Activated T-helper 2 cell treated with anti-CD3 and anti-CD28 coated beads, Interferon-gamma antibody, Interleukin-2, Interleukin-4, amounts not matched to agents 10 μg/mL and 5 μg/mL and 100 μg/mL, durations not matched to agents 14 hours and 24 hours and 36 hours (primary cell): ENCODE results near the gene RCAN1. TPM values are rescaled to one million over a fixed set of nuclear protein-coding genes. Genes with fewer than 3 reads are reported as not detected.
"Not testable (repeated sequence)": the region's sequence is repeated elsewhere in the genome, so short reads cannot be mapped to it uniquely, and the experiment has no call there.

Source experiments
- DNase-seq: peaks from one replicate; pipeline ENCODE4 v3.0.0; 2021; ENCODE audit warnings: low spot score
- H3K27ac Mint-ChIP-seq: one replicate; pipeline ENCODE4 v1.8.0; 2021; ENCODE audit warnings: mixed read lengths
- H3K27me3 Mint-ChIP-seq: one replicate; pipeline ENCODE4 v1.8.0; 2021; ENCODE audit warnings: low read depth, mixed read lengths
- H3K36me3 Mint-ChIP-seq: one replicate; pipeline ENCODE4 v1.8.0; 2021; ENCODE audit warnings: low read depth, mixed read lengths
- H3K4me1 Mint-ChIP-seq: one replicate; pipeline ENCODE4 v1.8.0; 2021; ENCODE audit warnings: low read depth, mixed read lengths
- H3K4me3 Mint-ChIP-seq: one replicate; pipeline ENCODE4 v1.8.0; 2021; ENCODE audit warnings: low read depth, mild to moderate bottlenecking, moderate library complexity, mixed read lengths
- H3K9me3 Mint-ChIP-seq: one replicate; pipeline ENCODE4 v1.8.0; 2021; ENCODE audit warnings: mixed read lengths
- intact Hi-C: fragments of 100-400 bp; cut with micrococcal nuclease; formaldehyde crosslinking; loops from one replicate; pipeline ENCODE4 v1.15.1; 2023
- total RNA-seq: library from RNA; stranded (reverse); gene quantifications from 2 replicates; pipeline ENCODE4 v1.2.3, GENCODE V29; 2022

RCAN1 gene
- total RNA-seq, 1 donor from 2014 or later, result 21.1 TPM

DNA sequence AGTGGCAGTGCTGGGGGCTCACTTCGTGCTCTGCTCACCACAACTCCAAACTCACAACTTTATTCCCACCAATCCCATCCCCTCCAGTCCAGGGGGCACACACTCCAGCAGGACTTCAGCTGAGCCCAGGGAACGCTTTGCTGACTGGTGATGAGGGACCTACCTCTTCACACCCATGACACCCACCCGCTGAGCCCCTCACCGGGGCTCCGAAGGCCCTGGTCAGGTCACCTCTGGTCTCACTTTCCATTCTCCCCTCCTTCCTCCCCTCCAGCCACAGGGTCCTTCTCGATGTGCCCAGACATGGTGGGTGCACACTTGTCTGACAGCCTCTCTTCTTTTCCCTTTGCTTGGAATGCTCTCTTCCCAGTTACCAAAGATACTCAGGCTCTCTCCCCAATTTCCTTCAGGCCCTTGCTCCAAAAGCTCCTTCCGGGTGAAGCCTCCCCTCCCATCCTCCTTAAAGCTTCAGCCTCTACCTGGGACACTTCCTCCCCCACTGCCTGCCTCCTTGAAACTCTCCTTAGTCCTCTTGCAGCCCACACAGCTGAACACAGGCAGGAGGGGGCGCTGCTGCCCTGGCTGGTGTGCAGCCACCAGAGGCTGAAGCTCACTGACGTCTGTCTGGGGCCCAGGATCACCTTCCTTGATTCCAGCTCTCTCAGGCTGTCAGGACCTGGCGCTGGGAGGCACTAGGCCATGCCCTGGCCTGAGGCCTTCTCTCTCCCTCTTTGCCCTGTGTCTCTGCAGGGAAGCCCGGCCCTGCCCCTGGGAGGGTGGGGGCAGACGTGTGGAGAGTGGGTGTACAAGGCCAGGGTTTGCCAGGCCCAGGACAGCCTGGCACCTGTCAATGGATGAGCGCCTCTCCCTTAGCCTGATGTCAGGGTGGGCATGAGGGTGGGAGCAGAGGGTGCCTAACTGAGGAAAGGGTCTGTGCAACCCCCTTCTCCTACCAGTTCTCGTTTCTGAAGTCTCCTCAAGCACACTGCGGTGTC, 104.5 kb downstream of the RCAN1 start:
- peaks cover 3% of the 10 kb centered on the region for H3K27me3 Mint-ChIP-seq
- no peak overlapping the region for H3K27ac Mint-ChIP-seq
- H3K36me3 Mint-ChIP-seq, result no peaks in the 10 kb centered on the region
- DNase-seq, result no peak
- H3K4me1 Mint-ChIP-seq, result peaks cover 7% of the 10 kb centered on the region
- no peaks in the 10 kb centered on the region for H3K9me3 Mint-ChIP-seq
- no peak overlapping the region for H3K4me3 Mint-ChIP-seq
- intact Hi-C loops, result loop anchor here (1.0 to 2.0 kb wide), 3 partner anchors 72 to 120 kb away; no protein-coding TSS in a partner anchor

DNA sequence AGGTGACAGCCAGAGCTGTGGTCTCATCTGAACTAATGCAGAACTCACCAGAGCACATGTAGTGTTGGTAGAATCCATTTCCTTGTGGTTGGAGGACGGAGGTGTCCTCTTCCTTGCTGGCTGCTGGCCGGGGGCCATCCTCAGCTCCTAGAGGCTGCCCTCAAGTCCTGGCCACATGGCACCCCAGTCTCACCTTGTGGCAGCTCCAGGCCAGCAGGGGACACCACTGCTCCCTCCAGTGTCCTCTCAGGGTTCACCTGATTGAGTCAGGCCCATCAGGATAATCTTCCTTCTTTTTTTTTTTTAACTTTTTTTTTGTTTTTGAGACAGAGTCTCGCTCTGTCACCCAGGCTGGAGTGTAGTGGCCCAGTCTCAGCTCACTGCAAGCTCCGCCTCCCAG, 105.8 kb downstream of the RCAN1 start:
- no peak for DNase-seq
- Mint-ChIP-seq H3K36me3 (no peaks in the 10 kb centered on the region), H3K27ac (no peak overlapping the region), H3K4me3 (no peak overlapping the region), H3K27me3 (peaks cover 3% of the 10 kb centered on the region), H3K9me3 (no peaks in the 10 kb centered on the region), H3K4me1 (no peaks in the 10 kb centered on the region)
- intact Hi-C loops, result no loop called here

DNA sequence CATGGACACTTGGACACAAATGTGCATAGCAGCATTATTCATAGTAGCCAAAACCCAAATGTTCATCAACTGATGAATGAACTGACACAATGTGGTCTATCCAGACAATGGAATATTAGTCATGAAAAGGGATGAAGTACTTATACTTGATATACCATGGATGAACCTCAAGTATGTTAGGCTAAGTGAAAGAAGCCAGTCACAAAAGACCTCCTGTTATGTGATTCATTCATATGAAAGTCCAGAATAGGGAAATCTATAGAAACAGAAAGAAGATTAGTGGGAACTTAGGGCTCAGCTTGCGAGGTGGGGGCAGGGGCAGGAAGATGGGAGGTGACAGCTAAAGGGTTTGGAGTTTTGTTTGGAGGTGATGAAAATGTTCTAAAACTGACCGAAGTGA, 110.3 kb downstream of the RCAN1 start:
- Mint-ChIP-seq H3K9me3 (no peaks in the 10 kb centered on the region), H3K27ac (no peak overlapping the region), H3K4me3 (no peak overlapping the region), H3K36me3 (no peaks in the 10 kb centered on the region), H3K4me1 (no peaks in the 10 kb centered on the region), H3K27me3 (peaks cover 2% of the 10 kb centered on the region)
- intact Hi-C loops, result no loop called here
- DNase-seq, result no peak

DNA sequence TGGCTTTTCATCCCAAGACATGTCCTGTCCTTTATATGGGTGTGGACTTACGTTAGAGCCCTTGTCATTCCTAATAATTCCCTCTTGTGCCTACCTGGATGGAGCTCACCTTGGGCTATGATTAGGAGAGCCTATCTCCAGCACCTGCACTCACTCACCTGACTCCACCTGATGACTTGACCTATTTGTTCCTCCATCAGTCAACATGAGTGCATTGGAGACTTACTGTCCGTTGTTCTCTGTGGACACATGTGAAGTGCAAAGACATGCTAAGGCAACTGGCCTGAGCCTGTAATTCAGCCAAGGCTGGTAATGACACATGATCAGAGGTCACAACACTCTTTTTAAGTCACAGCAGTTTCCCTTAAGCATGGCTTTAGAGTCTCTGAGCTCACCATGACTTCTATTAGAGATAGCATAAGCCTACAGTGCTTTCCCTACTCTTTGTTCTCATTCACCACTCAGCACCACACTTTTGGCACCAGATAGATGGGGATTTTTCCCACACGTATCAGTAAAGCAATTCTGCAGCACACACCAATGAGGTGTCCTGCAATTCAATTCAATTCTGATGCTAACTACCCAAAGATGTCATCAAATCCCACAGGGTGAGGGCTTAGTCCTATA, 112.3 kb downstream of the RCAN1 start:
- Mint-ChIP-seq H3K27ac (no peak overlapping the region), H3K4me1 (no peaks in the 10 kb centered on the region), H3K4me3 (no peak overlapping the region), H3K9me3 (peaks cover 11% of the 10 kb centered on the region), H3K27me3 (peaks cover 2% of the 10 kb centered on the region), H3K36me3 (no peaks in the 10 kb centered on the region)
- intact Hi-C loops, result no loop called here
- DNase-seq, result no peak

DNA sequence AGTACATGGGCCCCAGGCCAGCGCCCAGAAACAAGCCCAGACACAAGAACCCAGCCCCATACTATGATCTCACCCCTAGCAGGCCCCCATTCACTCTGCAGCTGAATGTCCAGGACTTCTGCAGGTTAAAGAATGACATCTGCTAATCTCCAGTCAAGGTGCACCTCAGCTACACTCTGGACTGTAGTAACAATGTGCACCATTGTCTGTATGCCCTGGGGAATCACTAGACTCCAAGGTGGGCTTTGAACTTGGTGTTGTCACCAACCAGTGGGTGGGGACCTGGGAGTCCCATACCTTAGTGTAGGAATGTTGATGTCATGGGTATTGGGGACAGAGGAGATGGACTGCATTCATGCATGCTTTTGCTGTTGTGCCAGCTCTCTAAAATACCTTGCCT, 113.2 kb downstream of the RCAN1 start:
- Mint-ChIP-seq H3K4me1 (no peaks in the 10 kb centered on the region), H3K27me3 (peaks cover 5% of the 10 kb centered on the region), H3K27ac (no peak overlapping the region), H3K9me3 (peaks cover 19% of the 10 kb centered on the region), H3K4me3 (no peak overlapping the region), H3K36me3 (no peaks in the 10 kb centered on the region)
- no peak for DNase-seq
- intact Hi-C loops, result no loop called here

DNA sequence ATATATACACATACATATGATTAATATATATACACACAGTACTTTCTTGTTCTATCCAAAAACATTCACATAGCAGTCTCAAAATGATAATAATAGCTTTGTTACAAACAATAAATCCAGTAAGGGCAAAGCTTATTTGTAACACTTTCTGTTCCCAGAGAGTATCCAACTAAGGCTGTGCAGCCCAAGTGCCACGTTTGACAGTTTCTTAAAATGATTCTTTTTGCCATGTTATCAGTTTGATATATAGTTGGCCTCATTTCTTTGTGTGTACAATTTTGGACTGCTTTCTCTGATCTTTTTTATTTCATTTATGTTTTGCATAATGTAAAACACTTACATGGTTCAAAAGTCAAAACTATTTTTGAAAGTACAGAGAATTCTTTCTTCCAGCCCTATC, 114.7 kb downstream of the RCAN1 start:
- Mint-ChIP-seq H3K4me1 (no peaks in the 10 kb centered on the region), H3K27me3 (peaks cover 5% of the 10 kb centered on the region), H3K27ac (no peak overlapping the region), H3K4me3 (no peak overlapping the region), H3K36me3 (no peaks in the 10 kb centered on the region), H3K9me3 (peaks cover 26% of the 10 kb centered on the region)
- DNase-seq, result no peak
- intact Hi-C loops, result no loop called here

DNA sequence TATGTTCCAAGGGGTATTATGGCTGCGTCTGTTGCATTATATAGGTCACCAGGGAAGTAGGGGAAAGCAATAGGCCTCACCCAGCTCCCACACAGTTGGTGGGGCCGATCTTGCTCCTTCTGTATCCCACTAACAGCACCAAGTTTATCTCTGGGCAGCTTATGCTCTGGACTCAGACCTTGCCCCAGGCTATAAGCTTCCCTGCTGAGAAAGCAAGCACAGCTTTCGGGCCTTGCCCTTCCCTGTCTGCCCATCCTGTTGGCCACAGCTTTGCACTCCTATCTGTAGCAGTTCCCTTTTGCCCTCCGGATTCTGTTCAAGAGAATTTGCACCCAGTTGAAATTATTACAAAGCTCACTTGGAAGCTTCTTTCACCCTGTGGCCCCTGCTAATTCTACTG, 115.8 kb downstream of the RCAN1 start:
- Mint-ChIP-seq H3K27me3 (peaks cover 5% of the 10 kb centered on the region), H3K9me3 (peaks cover 26% of the 10 kb centered on the region), H3K36me3 (no peaks in the 10 kb centered on the region), H3K4me1 (no peaks in the 10 kb centered on the region), H3K4me3 (no peak overlapping the region), H3K27ac (no peak overlapping the region)
- intact Hi-C loops, result no loop called here
- DNase-seq, result no peak

DNA sequence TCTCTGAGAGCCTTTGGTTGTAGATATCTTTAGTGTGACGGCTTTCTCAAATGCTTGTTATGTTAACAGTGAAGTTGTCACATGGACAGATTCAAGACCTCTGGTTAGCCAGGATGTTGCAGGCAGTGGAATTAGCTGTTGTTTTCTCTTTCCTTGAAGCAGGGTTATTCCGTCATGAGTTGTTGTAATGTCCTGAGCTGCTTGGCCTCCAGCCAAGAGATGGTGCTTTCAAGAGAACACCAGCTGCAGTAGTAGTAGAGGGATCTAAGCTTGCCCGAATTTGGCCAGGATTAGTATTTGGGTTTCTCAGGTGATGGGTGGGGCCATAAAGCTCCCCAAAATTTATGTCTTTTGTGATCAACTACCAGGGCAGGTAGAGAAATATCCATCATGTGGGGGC, 116.3 kb downstream of the RCAN1 start:
- DNase-seq, result no peak
- intact Hi-C loops, result no loop called here
- Mint-ChIP-seq H3K4me1 (no peaks in the 10 kb centered on the region), H3K27ac (no peak overlapping the region), H3K27me3 (peaks cover 5% of the 10 kb centered on the region), H3K9me3 (peaks cover 26% of the 10 kb centered on the region), H3K36me3 (no peaks in the 10 kb centered on the region), H3K4me3 (no peak overlapping the region)

DNA sequence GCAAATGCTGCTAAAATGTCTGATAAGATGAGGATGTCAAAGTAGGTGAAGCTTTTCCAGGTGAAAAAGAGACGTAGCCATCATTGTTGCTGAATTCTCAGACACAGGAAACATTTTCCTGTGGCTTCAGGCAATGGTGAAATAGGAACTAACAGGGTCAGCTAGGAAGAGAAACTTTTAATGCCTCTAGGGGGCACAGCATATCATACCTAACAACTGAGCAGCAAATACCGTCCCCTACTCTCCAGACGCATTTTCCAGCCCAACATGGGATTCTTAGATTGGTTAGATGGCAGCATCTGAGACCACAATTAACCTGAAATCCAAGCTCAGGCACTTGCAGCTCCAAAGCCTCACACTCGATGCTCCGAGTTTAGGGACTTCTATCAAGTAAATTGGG, 131.1 kb downstream of the RCAN1 start:
- H3K27ac Mint-ChIP-seq, H3K4me3 Mint-ChIP-seq, H3K27me3 Mint-ChIP-seq, H3K36me3 Mint-ChIP-seq, H3K4me1 Mint-ChIP-seq, DNase-seq, H3K9me3 Mint-ChIP-seq, intact Hi-C loops: not testable (repeated sequence)

DNA sequence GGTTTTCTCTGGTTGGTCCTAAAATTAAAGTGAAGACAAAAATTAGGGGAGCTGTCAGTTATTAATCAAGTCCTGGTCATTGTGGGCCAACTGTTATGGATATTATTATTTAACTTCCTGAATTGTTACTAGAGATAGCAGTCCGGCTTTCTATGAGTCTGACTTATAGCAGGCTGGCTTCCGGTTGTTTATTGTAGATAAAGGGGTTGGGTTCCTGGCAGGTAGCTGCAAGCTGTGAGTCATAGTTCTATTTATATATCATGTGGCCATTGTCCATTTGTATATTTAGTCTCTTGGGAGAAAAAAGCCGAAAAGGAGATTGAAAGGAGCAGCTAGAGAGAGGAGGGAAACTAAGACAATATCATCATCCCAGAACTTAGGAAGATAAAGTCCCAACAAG, 131.5 kb downstream of the RCAN1 start:
- intact Hi-C loops, DNase-seq: not testable (repeated sequence)

DNA sequence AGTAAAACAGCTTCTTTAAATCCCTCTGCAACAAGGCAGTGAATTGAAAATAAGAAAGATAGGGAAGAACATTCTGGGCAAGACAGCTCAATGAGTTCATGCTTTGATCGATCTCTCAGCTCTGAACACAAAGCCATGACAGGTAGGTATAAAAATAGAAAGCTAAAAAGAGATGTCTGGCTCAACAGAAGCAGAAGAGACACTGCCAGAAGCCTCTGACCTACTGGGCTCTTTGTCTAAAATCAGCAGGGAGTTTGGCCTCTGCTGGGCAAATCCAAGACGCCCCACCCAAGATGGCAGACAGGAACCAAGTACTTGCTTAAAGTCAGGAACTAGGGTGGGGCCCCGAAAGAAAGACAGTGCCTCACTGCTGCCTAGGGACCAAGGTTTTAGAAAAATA, 147.6 kb downstream of the RCAN1 start:
- H3K4me3 Mint-ChIP-seq, DNase-seq, intact Hi-C loops, H3K27ac Mint-ChIP-seq, H3K27me3 Mint-ChIP-seq, H3K9me3 Mint-ChIP-seq, H3K4me1 Mint-ChIP-seq, H3K36me3 Mint-ChIP-seq: not testable (repeated sequence)

More for the DNA sequence above, 131.5 kb downstream of the RCAN1 start:
- not testable (repeated sequence) for H3K36me3 Mint-ChIP-seq, H3K9me3 Mint-ChIP-seq, H3K27ac Mint-ChIP-seq, H3K4me1 Mint-ChIP-seq, H3K4me3 Mint-ChIP-seq, H3K27me3 Mint-ChIP-seq
